GM03348 (cell line): ENCODE results near the gene MEP1B.
A peak's percentile ranks its signal among the peaks of the same experiment; 100 is the strongest.
"Not testable (repeated sequence)": the region's sequence is repeated elsewhere in the genome, so short reads cannot be mapped to it uniquely, and the experiment has no call there.

ENCODE experiments used
- DNase-seq: peaks from one replicate; pipeline ENCODE4 v3.0.0; 2012; ENCODE audit warnings: low spot score

MEP1B gene

DNA sequence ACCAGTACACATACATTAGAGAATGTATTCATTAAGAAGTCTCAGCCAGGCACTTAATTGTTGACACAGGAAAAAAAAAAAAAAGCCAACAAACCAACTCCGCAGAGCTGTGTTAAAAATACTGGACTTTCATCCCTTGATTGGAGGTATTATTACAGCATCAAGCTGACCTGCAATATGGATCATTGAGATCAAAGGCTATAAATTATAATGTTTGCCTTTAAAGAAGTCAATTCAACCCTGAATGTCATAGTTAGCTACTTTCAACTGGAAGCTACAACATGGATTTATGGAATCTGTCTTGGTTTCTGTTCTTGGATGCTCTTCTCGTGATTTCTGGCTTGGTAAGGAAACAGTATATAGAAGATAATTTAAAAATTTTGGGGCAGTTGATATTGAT, at the start of gene MEP1B:
TSS of gene MEP1B (plus strand) at position 250 of the 400 bp plus-strand sequence. CDS start at position 282, 32 bp downstream.
- no peak for DNase-seq

DNA sequence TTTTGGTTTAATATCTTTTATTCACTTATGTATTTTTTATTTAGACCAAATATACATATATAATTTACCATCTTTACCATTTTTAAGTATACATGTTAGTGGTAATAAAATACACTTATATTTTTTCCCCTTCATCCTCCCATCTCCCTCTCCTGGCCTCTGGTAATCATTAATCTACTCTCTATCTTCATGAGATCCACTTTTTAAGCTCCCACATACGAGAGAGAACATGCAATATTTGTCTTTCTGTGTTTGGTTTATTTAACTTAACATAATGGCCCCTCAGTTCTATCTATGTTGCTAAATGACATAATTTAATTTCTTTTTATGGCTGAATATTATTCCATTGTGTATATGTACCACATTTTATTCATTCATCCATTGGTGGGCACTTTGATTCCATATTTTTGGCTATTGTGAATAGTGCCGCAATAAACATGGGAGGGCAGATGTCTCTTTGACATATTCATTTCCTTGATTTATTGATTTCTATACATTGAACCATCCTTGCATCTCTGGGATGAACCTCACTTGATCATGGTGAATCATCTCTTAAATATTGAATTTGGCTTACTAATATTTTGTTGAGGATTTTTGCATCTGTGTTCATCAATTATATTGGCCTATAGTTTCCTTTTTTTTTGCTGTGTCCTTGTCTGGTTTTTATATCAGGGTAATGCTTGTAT, 41.5 kb upstream of the MEP1B start:
- DNase-seq: no peak

DNA sequence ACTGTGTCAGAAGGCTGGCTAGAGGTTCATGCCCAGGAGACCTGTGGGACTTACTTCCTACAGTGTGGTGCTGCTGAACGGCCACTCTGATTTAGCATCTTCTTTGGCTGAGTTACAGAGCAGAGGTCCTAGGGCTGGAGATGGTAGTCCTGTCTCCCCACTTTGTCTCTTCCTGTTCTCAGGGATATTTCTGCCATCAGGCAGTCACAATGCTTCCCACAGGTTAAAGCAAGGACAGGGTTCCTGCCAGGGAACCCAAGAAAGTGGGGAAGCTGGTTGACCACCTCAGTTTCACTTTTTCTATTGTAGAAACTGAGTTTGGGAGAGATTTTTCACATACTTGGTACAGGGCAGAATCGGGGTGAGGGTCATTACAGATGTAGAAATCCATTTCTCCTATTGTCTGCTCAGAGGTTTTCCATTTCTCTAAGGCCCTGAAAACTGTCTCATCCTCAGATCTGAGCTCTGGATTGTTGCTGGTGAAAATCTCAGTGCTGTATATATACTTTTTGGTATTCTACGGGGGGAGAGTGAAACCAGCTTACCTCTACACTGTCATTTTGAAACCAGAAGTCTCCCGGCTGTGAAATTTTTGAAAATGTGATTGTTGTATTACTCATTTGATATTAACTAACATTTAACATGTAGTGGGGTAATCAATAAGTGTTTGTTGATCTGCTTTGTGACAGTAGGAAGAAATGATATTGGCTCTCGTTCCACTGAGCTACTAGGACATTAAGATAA, 37.0 kb upstream of the MEP1B start:
- DNase-seq: no peak

DNA sequence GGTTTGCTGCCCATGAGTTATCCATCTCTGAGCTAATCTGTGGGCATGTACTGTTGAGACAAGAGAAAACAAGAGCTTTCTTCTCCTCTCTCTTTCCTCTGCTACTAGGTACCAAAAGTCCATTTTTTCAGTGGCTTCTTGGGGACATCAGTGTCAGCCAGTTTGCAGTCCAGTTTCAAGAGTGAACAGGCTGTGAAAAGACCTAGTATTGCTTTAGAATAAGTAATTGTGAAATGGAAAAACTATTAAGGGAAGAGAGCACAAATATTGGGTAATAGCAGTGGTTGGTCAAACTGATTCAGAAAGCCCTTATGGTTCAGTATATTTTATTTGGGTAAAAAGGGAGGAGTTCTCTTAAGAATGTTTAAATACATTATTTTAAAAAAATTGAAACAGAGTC, 33.0 kb upstream of the MEP1B start:
- no peak for DNase-seq

- DNase-seq: no peak
Measured at GRCh38 chr18:32157580-32157979, 32.3 kb upstream of the MEP1B start.

GRCh38 chr18:32158108-32158624, 31.7 kb upstream of the MEP1B start:
- peak; percentile 89 for DNase-seq

- not testable (repeated sequence) for DNase-seq
Measured at GRCh38 chr18:32158631-32159030, 31.2 kb upstream of the MEP1B start.

GRCh38 chr18:32160547-32160946, 29.3 kb upstream of the MEP1B start:
- DNase-seq: no peak

DNA sequence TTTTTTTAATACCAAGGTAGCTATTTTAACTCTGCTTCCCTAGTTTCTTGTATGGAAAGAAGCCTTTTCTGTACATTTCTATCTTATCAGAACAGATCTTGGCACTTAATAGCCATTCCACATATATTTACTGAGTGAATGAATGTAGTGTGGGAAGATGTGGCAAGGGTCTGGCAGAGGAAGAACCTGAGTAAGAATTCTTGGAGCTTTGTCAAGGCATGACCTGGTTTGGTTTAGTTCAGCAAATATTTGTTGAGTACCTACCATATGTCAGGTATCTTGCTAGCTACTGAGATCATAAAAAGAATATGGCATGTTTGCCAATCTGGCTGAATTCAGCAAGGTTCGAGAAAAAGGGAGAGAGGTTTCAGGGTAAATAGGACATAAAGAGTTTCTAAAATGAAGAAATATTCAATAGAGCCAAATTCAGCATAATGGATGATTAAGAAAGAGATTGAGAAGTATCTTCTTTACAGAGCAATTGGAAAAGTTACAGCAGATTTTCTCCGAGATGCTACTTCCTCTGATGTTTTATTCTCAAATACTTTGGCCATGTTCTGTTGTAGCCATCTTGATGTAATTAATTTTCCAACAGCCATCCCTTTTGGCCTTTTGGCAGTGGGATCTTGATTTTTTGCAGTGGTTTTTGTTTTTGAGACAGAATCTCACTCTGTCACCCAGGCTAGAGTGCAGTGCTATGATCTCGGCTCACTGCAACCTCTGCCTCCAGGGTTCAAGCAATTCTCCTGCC, 21.7 kb upstream of the MEP1B start:
- DNase-seq: no peak

DNA sequence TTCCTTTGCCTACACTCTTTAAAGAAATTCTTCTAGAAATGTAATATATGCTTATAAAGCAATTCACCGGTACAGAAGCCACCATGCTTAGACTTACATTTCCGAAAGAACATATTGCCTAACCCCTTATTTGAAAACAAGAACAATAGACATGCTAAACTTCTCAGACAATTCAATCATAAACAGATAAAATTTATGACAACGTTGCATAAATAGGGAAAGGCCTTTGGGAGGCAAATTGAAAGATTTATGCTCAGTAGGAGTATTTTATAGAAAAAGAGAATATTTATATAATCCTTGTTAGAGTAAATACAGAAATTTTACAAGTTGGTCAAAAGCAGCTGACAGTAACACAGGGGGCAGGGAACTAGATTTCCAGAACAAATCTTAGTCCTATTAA, 16.2 kb upstream of the MEP1B start:
- DNase-seq: no peak

DNA sequence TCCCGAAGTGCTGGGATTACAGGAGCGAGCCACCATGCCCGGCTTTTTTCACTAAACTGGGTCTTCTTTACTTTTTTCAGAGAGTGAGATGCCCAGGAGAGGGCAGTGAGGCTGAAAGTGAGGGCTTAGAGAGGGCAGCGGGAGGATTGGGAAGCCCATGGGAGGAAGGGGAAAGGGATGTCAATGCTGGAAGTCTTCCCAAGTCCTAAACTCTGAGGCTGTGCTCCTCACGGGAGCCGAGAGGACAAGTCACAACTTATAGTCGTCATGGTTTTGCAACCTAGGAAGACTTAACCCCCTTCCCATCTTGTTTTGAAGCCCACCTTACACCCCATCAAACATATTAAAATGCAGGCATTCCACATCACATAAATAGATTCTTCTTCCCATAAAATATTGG, 15.1 kb upstream of the MEP1B start:
- no peak for DNase-seq

DNA sequence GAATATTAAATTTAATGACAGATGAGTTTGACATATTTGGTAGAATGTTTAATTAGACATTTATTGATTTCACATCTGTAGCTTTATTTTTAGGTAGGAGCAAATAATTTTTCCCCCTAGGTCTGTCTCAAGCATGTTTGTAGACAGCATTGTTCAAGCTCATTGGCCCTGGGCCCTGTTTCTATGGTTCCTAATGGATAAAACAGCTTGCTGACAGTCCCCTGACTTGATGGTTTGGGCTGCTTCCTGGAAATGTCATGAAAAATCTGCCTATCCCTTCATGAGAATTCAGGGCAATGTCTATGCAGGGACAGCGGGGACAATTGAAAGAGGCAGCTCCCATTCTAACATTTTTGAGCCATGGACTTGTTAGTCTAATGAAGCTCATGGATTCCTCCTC, 14.6 kb upstream of the MEP1B start:
- DNase-seq: no peak

DNA sequence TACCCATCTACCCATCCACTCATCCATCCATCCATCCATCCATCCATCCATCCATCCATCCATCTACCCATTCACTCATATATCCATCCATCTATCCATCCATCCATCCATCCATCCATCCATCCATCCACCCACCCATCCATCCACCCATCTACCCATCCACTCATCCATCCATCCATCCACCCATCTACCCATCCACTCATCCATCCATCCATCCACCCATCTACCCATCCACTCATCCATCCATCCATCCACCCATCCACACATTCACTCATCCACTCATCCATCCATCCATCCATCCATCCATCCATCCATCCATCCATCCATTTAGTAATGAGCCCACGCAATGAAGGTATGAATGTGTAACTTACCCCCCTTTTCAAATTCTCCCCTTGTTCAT, 13.1 kb upstream of the MEP1B start:
- not testable (repeated sequence) for DNase-seq

GRCh38 chr18:32177530-32177929, 12.3 kb upstream of the MEP1B start:
- DNase-seq: no peak

- DNase-seq: no peak
Measured at GRCh38 chr18:32183503-32183902, 6.3 kb upstream of the MEP1B start.

DNA sequence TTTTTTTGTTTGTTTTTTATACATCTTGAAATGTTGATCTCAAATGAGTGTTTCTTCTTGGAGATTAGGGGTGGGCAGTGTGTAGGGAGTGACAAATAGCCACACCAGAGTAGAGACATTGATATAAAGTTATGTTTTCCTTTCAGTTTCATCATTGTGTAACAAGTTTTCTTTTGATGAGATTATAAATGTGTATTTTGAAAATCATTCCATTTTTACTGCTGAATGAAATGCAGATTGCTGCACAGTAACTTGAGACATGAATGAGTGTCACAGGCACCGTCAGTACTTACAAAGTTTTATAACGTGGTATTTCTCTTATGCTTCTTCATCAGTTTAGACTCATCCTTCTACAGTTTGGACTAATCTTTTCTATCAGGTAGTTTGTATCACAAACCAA, 370 bp downstream of the MEP1B start:
- DNase-seq: no peak

- DNase-seq: no peak
Measured at GRCh38 chr18:32195881-32196815, 6.3 kb downstream of the MEP1B start.

DNA sequence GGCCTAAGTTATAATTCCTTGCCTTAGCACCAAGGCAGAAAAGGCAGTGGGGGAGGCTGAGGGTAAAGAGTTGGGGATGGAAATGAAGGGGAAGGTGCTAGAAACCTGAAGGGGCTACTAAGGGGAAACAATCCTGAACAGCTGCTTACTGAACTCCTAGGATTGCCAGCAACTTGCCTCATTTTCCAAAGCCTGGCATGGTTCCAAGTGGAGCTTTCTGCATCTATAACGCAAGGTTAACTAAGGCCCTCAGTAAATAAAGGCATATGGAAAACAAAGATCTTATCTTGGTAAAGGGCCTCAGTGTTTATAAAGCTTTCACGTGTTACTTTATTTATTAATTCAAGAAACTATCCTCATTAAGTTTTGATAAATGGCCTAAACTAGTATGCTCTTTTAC, 10.9 kb downstream of the MEP1B start:
- DNase-seq: no peak

GRCh38 chr18:32201948-32202672, 12.3 kb downstream of the MEP1B start:
- no peak for DNase-seq

- no peak for DNase-seq
Measured at GRCh38 chr18:32208023-32208422, 18.2 kb downstream of the MEP1B start.

GRCh38 chr18:32208577-32208976, 18.7 kb downstream of the MEP1B start:
- DNase-seq: no peak
